ENCODE measurements around the gene NAT10.

NAT10 gene

GRCh38 chr11:34149274-34149673, 43.8 kb downstream of the NAT10 start:
- no peak for DNase-seq (ENCODE audit: low read depth, low spot score)

- DNase-seq (ENCODE audit: low read depth, low spot score) = no peak
These were observed 44.4 kb downstream of the NAT10 start for GRCh38 chr11:34149786-34150185.

- DNase-seq (ENCODE audit: low read depth, low spot score) = no peak
These were observed 45.2 kb downstream of the NAT10 start for GRCh38 chr11:34150494-34151151.

GRCh38 chr11:34151166-34151565, 45.7 kb downstream of the NAT10 start:
- DNase-seq (ENCODE audit: low read depth, low spot score) = no peak

- no peak for DNase-seq (ENCODE audit: low read depth, low spot score)
These were observed 46.8 kb downstream of the NAT10 start for GRCh38 chr11:34151916-34152845.

GRCh38 chr11:34154059-34154875, 48.8 kb downstream of the NAT10 start:
- DNase-seq (ENCODE audit: low read depth, low spot score) = no peak

- no peak for DNase-seq (ENCODE audit: low read depth, low spot score)
These were observed 49.8 kb downstream of the NAT10 start for GRCh38 chr11:34155057-34155756.

GRCh38 chr11:34155757-34156062, 50.3 kb downstream of the NAT10 start:
- DNase-seq (ENCODE audit: low read depth, low spot score) = no peak

GRCh38 chr11:34157163-34157562, 51.7 kb downstream of the NAT10 start:
- no peak for DNase-seq (ENCODE audit: low read depth, low spot score)

- no peak for DNase-seq (ENCODE audit: low read depth, low spot score)
These were observed 53.2 kb downstream of the NAT10 start for GRCh38 chr11:34158661-34159060.

- DNase-seq (ENCODE audit: low read depth, low spot score) = no peak
These were observed 54.8 kb downstream of the NAT10 start for GRCh38 chr11:34160049-34160721.

GRCh38 chr11:34160791-34161190, 55.4 kb downstream of the NAT10 start:
- DNase-seq (ENCODE audit: low read depth, low spot score) = no peak

GRCh38 chr11:34161361-34161760, 55.9 kb downstream of the NAT10 start:
- no peak for DNase-seq (ENCODE audit: low read depth, low spot score)

GRCh38 chr11:34161812-34162492, 56.5 kb downstream of the NAT10 start:
- no peak for DNase-seq (ENCODE audit: low read depth, low spot score)

- DNase-seq (ENCODE audit: low read depth, low spot score) = no peak
These were observed 57.0 kb downstream of the NAT10 start for GRCh38 chr11:34162493-34162820.

GRCh38 chr11:34162856-34163255, 57.4 kb downstream of the NAT10 start:
- no peak for DNase-seq (ENCODE audit: low read depth, low spot score)

GRCh38 chr11:34165121-34165520, 59.7 kb downstream of the NAT10 start:
- no peak for DNase-seq (ENCODE audit: low read depth, low spot score)

- no peak for DNase-seq (ENCODE audit: low read depth, low spot score)
These were observed 60.5 kb downstream of the NAT10 start for GRCh38 chr11:34165786-34166555.

- DNase-seq (ENCODE audit: low read depth, low spot score) = no peak
These were observed 61.6 kb downstream of the NAT10 start for GRCh38 chr11:34166806-34167740.
